Measurements from ENCODE around the gene TNFRSF21. TPM values are rescaled to one million over a fixed set of nuclear protein-coding genes. Genes with fewer than 3 reads are reported as not detected.

Gene TNFRSF21
- total RNA-seq, 2 experiments from 2014 or later, result 0.16 to 0.23 TPM

- POLR2A ChIA-PET, result no interaction called here
- H3K4me3 Mint-ChIP-seq, result no peak overlapping the region
- DNase-seq, result no peak
- ATAC-seq, result no peak
- no peaks in the 10 kb centered on the region for H3K9me3 Mint-ChIP-seq (ENCODE audit: insufficient read depth)
- CTCF ChIA-PET, result no interaction called here
- no peak overlapping the region for H3K27ac Mint-ChIP-seq
- peaks cover 10% of the 10 kb centered on the region for H3K4me1 Mint-ChIP-seq (ENCODE audit: low read depth)
- H3K36me3 Mint-ChIP-seq (ENCODE audit: low read depth), result no peaks in the 10 kb centered on the region
- H3K27me3 Mint-ChIP-seq (ENCODE audit: low read depth), result no peaks in the 10 kb centered on the region
These were observed 114.6 kb downstream of the TNFRSF21 start for GRCh38 chr6:47195011-47195650.

GRCh38 chr6:47188588-47189021, 121.1 kb downstream of the TNFRSF21 start:
- ATAC-seq (no peak), DNase-seq (no peak)
- CTCF ChIA-PET, result no interaction called here
- H3K9me3 Mint-ChIP-seq (ENCODE audit: insufficient read depth), result no peaks in the 10 kb centered on the region
- H3K4me3 Mint-ChIP-seq, result no peak overlapping the region
- H3K4me1 Mint-ChIP-seq (ENCODE audit: low read depth), result no peaks in the 10 kb centered on the region
- POLR2A ChIA-PET, result no interaction called here
- H3K36me3 Mint-ChIP-seq (ENCODE audit: low read depth), result no peaks in the 10 kb centered on the region
- H3K27me3 Mint-ChIP-seq (ENCODE audit: low read depth), result peaks cover 5% of the 10 kb centered on the region
- no peak overlapping the region for H3K27ac Mint-ChIP-seq

- ChIA-PET CTCF (no interaction called here), POLR2A (no interaction called here)
- no peaks in the 10 kb centered on the region for H3K9me3 Mint-ChIP-seq (ENCODE audit: insufficient read depth)
- H3K4me1 Mint-ChIP-seq (ENCODE audit: low read depth), result no peaks in the 10 kb centered on the region
- H3K36me3 Mint-ChIP-seq (ENCODE audit: low read depth), result no peaks in the 10 kb centered on the region
- no peak for ATAC-seq
- peaks cover 5% of the 10 kb centered on the region for H3K27me3 Mint-ChIP-seq (ENCODE audit: low read depth)
- no peak overlapping the region for H3K27ac Mint-ChIP-seq
- no peak overlapping the region for H3K4me3 Mint-ChIP-seq
- DNase-seq, result no peak
These were observed 121.7 kb downstream of the TNFRSF21 start for GRCh38 chr6:47187893-47188587.

GRCh38 chr6:47187113-47187512, 122.6 kb downstream of the TNFRSF21 start:
- Mint-ChIP-seq H3K4me1 (ENCODE audit: low read depth) (no peaks in the 10 kb centered on the region), H3K27ac (no peak overlapping the region), H3K9me3 (ENCODE audit: insufficient read depth) (no peaks in the 10 kb centered on the region), H3K4me3 (no peak overlapping the region), H3K36me3 (ENCODE audit: low read depth) (no peaks in the 10 kb centered on the region), H3K27me3 (ENCODE audit: low read depth) (peaks cover 5% of the 10 kb centered on the region)
- no peak for ATAC-seq
- ChIA-PET POLR2A (no interaction called here), CTCF (no interaction called here)
- DNase-seq, result no peak

GRCh38 chr6:47182291-47182957, 127.3 kb downstream of the TNFRSF21 start:
- DNase-seq (no peak), ATAC-seq (no peak)
- Mint-ChIP-seq H3K36me3 (ENCODE audit: low read depth) (no peaks in the 10 kb centered on the region), H3K4me1 (ENCODE audit: low read depth) (no peaks in the 10 kb centered on the region), H3K27ac (no peak overlapping the region), H3K9me3 (ENCODE audit: insufficient read depth) (no peaks in the 10 kb centered on the region), H3K4me3 (no peak overlapping the region), H3K27me3 (ENCODE audit: low read depth) (peaks cover 5% of the 10 kb centered on the region)
- ChIA-PET POLR2A (no interaction called here), CTCF (no interaction called here)

- Mint-ChIP-seq H3K9me3 (ENCODE audit: insufficient read depth) (no peaks in the 10 kb centered on the region), H3K4me1 (ENCODE audit: low read depth) (no peaks in the 10 kb centered on the region), H3K27ac (no peak overlapping the region), H3K36me3 (ENCODE audit: low read depth) (no peaks in the 10 kb centered on the region), H3K27me3 (ENCODE audit: low read depth) (peaks cover 5% of the 10 kb centered on the region), H3K4me3 (no peak overlapping the region)
- DNase-seq, result no peak
- ATAC-seq, result no peak
- ChIA-PET POLR2A (no interaction called here), CTCF (interaction anchor here (0.6 kb wide), 1 partner anchor 11 kb away, joined by 4 read pairs; no protein-coding TSS in a partner anchor)
These were observed 128.0 kb downstream of the TNFRSF21 start for GRCh38 chr6:47181681-47182080.

Other genes with a start within 250 kb of the TNFRSF21 start
- gene CD2AP, start 167.9 kb upstream of the TNFRSF21 start, total RNA-seq, result 10 to 100 TPM; 38.8 to 39.2 TPM

All from activated CD8-positive, alpha-beta T cell treated with anti-CD3 and anti-CD28 coated beads, Interleukin-2, amount 10 ng/mL, durations not matched to agents 7 days and 5 days (primary cell).